Peyer's patch (tissue), 4 donors: ENCODE measurements around the gene ALMS1.

Source experiments
- CTCF ChIP-seq, 6 experiments: fragments of 450-650 bp in 4 of 6; fragments of 200-600 bp in 2 of 6; sonication (generic) in 1 of 6; IDR thresholded peaks; one replicate each; pipeline ENCODE4 v1.5.1; 2017 to 2019; ENCODE audit warnings: antibody characterized with exemption in 6 of 6, mild to moderate bottlenecking in 3 of 6, moderate library complexity in 1 of 6
- POLR2A ChIP-seq, 2 donors: fragments of 450-650 bp; IDR thresholded peaks; one replicate each; pipeline ENCODE4 v1.5.1; 2017; ENCODE audit warnings: antibody characterized with exemption in 2 of 2, mild to moderate bottlenecking in 2 of 2, moderate library complexity in 2 of 2

DNA sequence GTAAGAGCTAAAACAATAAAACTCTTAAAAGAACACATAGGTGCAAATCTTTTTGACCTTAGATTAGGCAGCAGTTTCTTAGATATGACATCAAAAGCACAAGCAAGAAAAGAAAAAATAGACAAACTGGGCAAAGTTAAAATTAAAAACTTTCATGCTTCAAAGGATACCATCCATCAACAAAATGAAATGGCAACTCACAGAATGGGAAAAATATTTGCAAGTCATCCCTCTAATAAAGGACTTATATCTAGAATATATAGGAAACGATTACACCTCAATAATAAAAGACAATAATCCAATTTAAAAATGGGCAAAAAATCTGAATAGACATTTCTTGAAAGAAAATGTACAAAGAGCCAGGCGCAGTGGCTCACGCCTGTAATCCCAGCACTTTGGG is 29.5 kb upstream of the ALMS1 start:
- TF ChIP-seq CTCF (IDR thresholded peaks at IDR 0.05) (no peak), POLR2A (IDR thresholded peaks at IDR 0.05) (no peak)
